HepG2 (cell line): ENCODE data around the gene MYO16. TPM values are rescaled to one million over a fixed set of nuclear protein-coding genes. Genes with fewer than 3 reads are reported as not detected.

Experiments
- ATAC-seq: fragments of 200-7000 bp; cut with Tn5 transposase; 3 replicates; pipeline ENCODE4 v1.9.1; 2020; ENCODE audit warnings: mild to moderate bottlenecking, moderate library complexity
- BruUV-seq: library from RNA; stranded (reverse); fragments of 400-500 nt; replicated peaks from 2 replicates; lab custom pipeline; 2021; lab: Mats Ljungman, UMichigan
- CTCF ChIA-PET: fragments of 300-600 bp; formaldehyde crosslinking; extraction: SDS; loops from one replicate; lab custom pipeline; 2021; ENCODE audit warnings: low total read pairs, inconsistent platforms, low intra/inter-chr PET ratio; lab: Yijun Ruan, JAX
- POLR2A ChIA-PET: fragments of 350-600 bp; sonication (Branson Sonifier 250); formaldehyde crosslinking; loops from one replicate; lab custom pipeline; 2020; ENCODE audit warnings: antibody characterized with exemption, inconsistent platforms; lab: Yijun Ruan, JAX
- DNase-seq: peaks from one replicate; pipeline ENCODE4 v3.0.0-alpha.2; 2015; ENCODE audit warnings: low spot score
- FAIRE-seq: peaks from 3 replicates; lab custom pipeline; 2011; peaks lifted over from hg19 to GRCh38; lab: Jason Lieb, UNC
- H2AFZ ChIP-seq: one replicate; pipeline ENCODE4 v1.6.1; 2011; ENCODE audit warnings: low read length, inconsistent platforms
- H3K27ac ChIP-seq: fragments of 300-600 bp; 3 replicates; pipeline ENCODE4 v1.8.0; 2011; ENCODE audit warnings: mixed run types, mild to moderate bottlenecking, mixed read lengths, low read length, inconsistent platforms; ENCODE audit not compliant: insufficient read depth; ENCODE audit errors: extremely low read length
- H3K27me3 ChIP-seq, 2 experiments: fragments of 200-600 bp in 1 of 2; 2 replicates in 1 of 2; 3 replicates in 1 of 2; pipeline versions ENCODE4 v1.6.0 to v1.8.0; 2011; ENCODE audit warnings: low read length in 2 of 2, mild to moderate bottlenecking in 2 of 2, moderate library complexity in 2 of 2, inconsistent platforms in 1 of 2; ENCODE audit not compliant: insufficient read depth in 2 of 2, control insufficient read depth in 1 of 2
- H3K36me3 ChIP-seq, 2 experiments: fragments of 200-600 bp in 1 of 2; replicated peaks in 1 of 2; 2 replicates in 1 of 2; 3 replicates in 1 of 2; pipeline versions ENCODE4 v1.5.1 to v1.8.0; 2011; ENCODE audit warnings: low read length in 2 of 2, inconsistent platforms in 1 of 2; ENCODE audit not compliant: insufficient read depth in 2 of 2, control insufficient read depth in 1 of 2
- H3K4me1 ChIP-seq: 2 replicates; pipeline ENCODE4 v1.5.1; 2012; ENCODE audit warnings: low read length, inconsistent platforms; ENCODE audit not compliant: insufficient read depth
- H3K4me2 ChIP-seq: 2 replicates; pipeline ENCODE4 v1.6.0; 2011; ENCODE audit warnings: low read depth, low read length, inconsistent platforms
- H3K4me3 ChIP-seq, 3 experiments: fragments of 200-600 bp in 1 of 3; sonication (generic), shearing (Covaris generic) in 1 of 3; replicated peaks in 1 of 3; 2 replicates each; pipeline ENCODE4 v1.5.1; 2011 to 2016; ENCODE audit warnings: low read length in 3 of 3, inconsistent platforms in 2 of 3, low read depth in 2 of 3, mild to moderate bottlenecking in 2 of 3, control low read depth in 1 of 3, mixed read lengths in 1 of 3; ENCODE audit not compliant: insufficient read depth in 1 of 3
- H3K79me2 ChIP-seq: one replicate; pipeline ENCODE4 v1.6.1; 2011; ENCODE audit warnings: low read length, inconsistent platforms; ENCODE audit not compliant: insufficient read depth
- H3K9ac ChIP-seq: 2 replicates; pipeline ENCODE4 v1.6.0; 2011; ENCODE audit warnings: mild to moderate bottlenecking, low read depth, low read length, inconsistent platforms; ENCODE audit not compliant: insufficient read depth
- H3K9me3 ChIP-seq: 2 replicates; pipeline ENCODE4 v1.5.1; 2012; ENCODE audit warnings: mild to moderate bottlenecking, low read length
- H4K20me1 ChIP-seq: 2 replicates; pipeline ENCODE4 v1.6.0; 2011; ENCODE audit warnings: inconsistent platforms, mild to moderate bottlenecking, low read length, moderate library complexity; ENCODE audit not compliant: insufficient read depth
- ARNTL ChIP-seq: sonication (generic); formaldehyde crosslinking; IDR thresholded peaks from 2 replicates; pipeline ENCODE4 v1.4.0; 2020; ENCODE audit warnings: mild to moderate bottlenecking, missing genetic modification reagents
- BCL6 ChIP-seq: IDR thresholded peaks from 2 replicates; pipeline ENCODE4 v1.6.1; 2016; ENCODE audit warnings: missing genetic modification reagents, missing compliant biosample characterization
- FOXK2 ChIP-seq: fragments of 450-650 bp; IDR thresholded peaks from 2 replicates; pipeline ENCODE4 v1.6.1; 2016
- FUBP1 ChIP-seq: sonication (generic); formaldehyde crosslinking; IDR thresholded peaks from 2 replicates; pipeline ENCODE4 v1.5.1; 2020; ENCODE audit warnings: missing genetic modification reagents, mild to moderate bottlenecking, borderline replicate concordance
- GPBP1L1 ChIP-seq: sonication (generic); formaldehyde crosslinking; IDR thresholded peaks from 2 replicates; pipeline ENCODE4 v1.5.0; 2020; ENCODE audit warnings: mild to moderate bottlenecking, missing genetic modification reagents
- NCOA1 ChIP-seq: sonication (generic); formaldehyde crosslinking; IDR thresholded peaks from 2 replicates; pipeline ENCODE4 v1.9.0; 2021; ENCODE audit warnings: missing genetic modification reagents
- PHB2 ChIP-seq: fragments of 450-650 bp; IDR thresholded peaks from 2 replicates; pipeline ENCODE4 v1.6.1; 2018; ENCODE audit not compliant: partially characterized antibody
- SMYD3 ChIP-seq: sonication (generic); formaldehyde crosslinking; IDR thresholded peaks from 2 replicates; pipeline ENCODE4 v1.8.1; 2023; ENCODE audit warnings: mild to moderate bottlenecking, missing genetic modification reagents
- SNAPC5 ChIP-seq: sonication (generic); formaldehyde crosslinking; IDR thresholded peaks from 2 replicates; pipeline ENCODE4 v1.8.1; 2023; ENCODE audit warnings: mild to moderate bottlenecking, missing genetic modification reagents, borderline replicate concordance
- WIZ ChIP-seq: sonication (generic); formaldehyde crosslinking; IDR thresholded peaks from 2 replicates; pipeline ENCODE4 v1.5.1; 2020; ENCODE audit warnings: mild to moderate bottlenecking, missing genetic modification reagents
- ZBTB2 ChIP-seq: sonication (generic); formaldehyde crosslinking; IDR thresholded peaks from 2 replicates; pipeline ENCODE4 v1.8.0; 2022; ENCODE audit warnings: low read depth, missing genetic modification reagents
- ZBTB38 ChIP-seq: sonication (generic); formaldehyde crosslinking; IDR thresholded peaks from 2 replicates; pipeline ENCODE4 v1.5.1; 2020; ENCODE audit warnings: mild to moderate bottlenecking, missing genetic modification reagents
- ZNF225 ChIP-seq: sonication (generic); formaldehyde crosslinking; IDR thresholded peaks from 2 replicates; pipeline ENCODE4 v1.4.0; 2020; ENCODE audit warnings: mild to moderate bottlenecking, missing genetic modification reagents
- ZNF431 ChIP-seq: sonication (generic); formaldehyde crosslinking; IDR thresholded peaks from 2 replicates; pipeline ENCODE4 v1.9.0; 2022; ENCODE audit warnings: missing genetic modification reagents, low read depth, mild to moderate bottlenecking, borderline replicate concordance
- ZSCAN12 ChIP-seq: sonication (generic); formaldehyde crosslinking; IDR thresholded peaks from 2 replicates; pipeline ENCODE4 v1.9.0; 2021; ENCODE audit warnings: mild to moderate bottlenecking, missing genetic modification reagents
- ZSCAN31 ChIP-seq: sonication (generic); formaldehyde crosslinking; IDR thresholded peaks from 2 replicates; pipeline ENCODE4 v1.5.0; 2020; ENCODE audit warnings: low read depth, mild to moderate bottlenecking, missing genetic modification reagents
- WGBS: methylation state at CpG from one replicate; pipeline ENCODE4 v1.1.6; 2017; ENCODE audit warnings: low lambda C conversion rate; 5-methylcytosine and 5-hydroxymethylcytosine counted together
- in situ Hi-C: cut with HindIII; loops from 2 replicates; pipeline ENCODE4 v1.10.0; 2017; ENCODE audit warnings: low pct_unique_long_range_greater_than_20kb; ENCODE audit not compliant: extremely low pct_ligation_motif_present
- intact Hi-C: fragments of 100-400 bp; cut with micrococcal nuclease; formaldehyde crosslinking; loops from one replicate; pipeline ENCODE4 v1.10.0; 2022; ENCODE audit not compliant: unreplicated experiment
- polyA plus RNA-seq, 8 experiments: library from polyadenylated mRNA; depleted of rRNA in 3 of 8; stranded (reverse) in 7 of 8; unstranded in 1 of 8; fragments of >200 nt; fragmentation: Illumina TruSeq in 4 of 8; extraction: Trizol in 4 of 8; gene quantifications; 2 replicates each; pipeline versions ENCODE4 v1.2.1 to v1.2.3, GENCODE V29; 2011 to 2016; ENCODE audit warnings: low read depth in 4 of 8, missing spikeins in 1 of 8, mixed read lengths in 1 of 8; ENCODE audit not compliant: insufficient read depth in 1 of 8
- total RNA-seq, 5 experiments: library from RNA; depleted of rRNA; stranded (reverse); fragments of >200 nt; fragmentation: Illumina TruSeq; extraction: Trizol; gene quantifications; 2 replicates each; pipeline ENCODE4 v1.2.3, GENCODE V29; 2016; ENCODE audit warnings: low read depth in 1 of 5

The MYO16 gene
- total and polyA plus RNA-seq, 2 of the 13 experiments (the other 11 are each of a cell fraction or from before 2014, with no cell fraction given) = not detected

GRCh38 chr13:109152941-109153340 is 523.5 kb downstream of the MYO16 start:
- intact Hi-C loops = no loop called here
- in situ Hi-C loops = no loop called here
- Histone ChIP-seq H3K9ac (no peak overlapping the region), H3K27me3 (no peaks in the 10 kb centered on the region; a peak in 1 of 5 replicates), H3K79me2 (no peaks in the 10 kb centered on the region), H3K4me1 (no peaks in the 10 kb centered on the region), H3K36me3 (no peaks in the 10 kb centered on the region), H3K4me2 (no peak overlapping the region), H4K20me1 (no peaks in the 10 kb centered on the region), H3K27ac (no peak overlapping the region), H3K9me3 (no peaks in the 10 kb centered on the region), H3K4me3 (no peak overlapping the region), H2AFZ (no peak overlapping the region)
- DNase-seq (no peak), FAIRE-seq (no peak), ATAC-seq (no peak)
- WGBS = 58% methylated on average over 10 of the region's 10 CpGs
- ChIA-PET POLR2A (no interaction called here), CTCF (no interaction called here)
- TF ChIP-seq ZSCAN12 (CRISPR knock-in tag) (no peak), ZNF431 (CRISPR knock-in tag) (no peak), ZBTB2 (CRISPR knock-in tag) (no peak), WIZ (CRISPR knock-in tag) (no peak), ARNTL (CRISPR knock-in tag) (no peak), BCL6 (CRISPR knock-in tag) (no peak), FOXK2 (no peak), ZBTB38 (CRISPR knock-in tag) (no peak), GPBP1L1 (CRISPR knock-in tag) (no peak), SMYD3 (CRISPR knock-in tag) (no peak), PHB2 (no peak), FUBP1 (CRISPR knock-in tag) (no peak), ZNF225 (no peak), SNAPC5 (CRISPR knock-in tag) (no peak), NCOA1 (no peak), ZSCAN31 (CRISPR knock-in tag) (no peak)
- BruUV-seq = no TSS peak
